ENCODE results near the gene SLC22A1.
"Not testable (repeated sequence)": the region's sequence is repeated elsewhere in the genome, so short reads cannot be mapped to it uniquely, and the experiment has no call there.

SLC22A1 gene

GRCh38 chr6:160121981-160122380 lies 366 bp downstream of the SLC22A1 start:
- no peak for DNase-seq

GRCh38 chr6:160122744-160123143 lies 1.1 kb downstream of the SLC22A1 start:
- DNase-seq = no peak

GRCh38 chr6:160124007-160124406 lies 2.4 kb downstream of the SLC22A1 start:
- DNase-seq = no peak

GRCh38 chr6:160124605-160125004 lies 3.0 kb downstream of the SLC22A1 start:
- no peak for DNase-seq

GRCh38 chr6:160125105-160125504 lies 3.5 kb downstream of the SLC22A1 start:
- DNase-seq = not testable (repeated sequence)

- no peak for DNase-seq
These were observed 5.9 kb downstream of the SLC22A1 start for GRCh38 chr6:160127270-160128124.

- DNase-seq = no peak
These were observed 6.6 kb downstream of the SLC22A1 start for GRCh38 chr6:160128125-160128683.

GRCh38 chr6:160128879-160129516 lies 7.4 kb downstream of the SLC22A1 start:
- DNase-seq = no peak

DNA sequence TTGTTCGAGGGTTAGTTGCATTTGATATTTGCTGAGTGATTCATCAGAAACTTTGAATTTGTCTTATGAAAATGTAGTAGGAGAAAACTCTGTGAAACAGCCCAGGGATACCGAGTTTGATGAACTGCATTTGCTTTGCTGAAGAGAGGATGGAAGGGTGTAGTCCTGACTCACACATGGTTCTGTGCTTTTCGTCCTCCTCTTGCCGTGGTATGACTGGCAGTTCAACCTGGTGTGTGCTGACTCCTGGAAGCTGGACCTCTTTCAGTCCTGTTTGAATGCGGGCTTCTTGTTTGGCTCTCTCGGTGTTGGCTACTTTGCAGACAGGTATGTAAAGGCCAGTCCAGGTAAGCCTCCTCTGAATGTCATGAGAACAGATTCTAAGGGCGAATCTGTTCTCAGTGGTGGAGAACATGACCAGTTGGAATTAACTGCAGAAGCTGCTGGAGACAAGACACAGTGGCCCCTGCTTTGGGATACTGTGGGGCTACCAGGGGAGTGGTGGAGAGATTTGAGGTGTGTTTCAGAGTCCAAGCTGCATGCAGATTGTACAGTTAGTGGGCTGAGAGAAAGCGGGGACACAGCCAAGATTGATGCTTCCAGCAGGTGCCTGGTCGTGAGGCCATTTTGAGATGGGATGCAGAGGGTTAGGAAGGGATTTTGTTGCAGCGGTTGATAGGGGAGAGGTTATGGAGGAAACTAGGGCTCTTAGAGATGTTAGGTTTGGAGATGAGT lies 8.4 kb downstream of the SLC22A1 start:
- no peak for DNase-seq

GRCh38 chr6:160130729-160131484 lies 9.3 kb downstream of the SLC22A1 start:
- no peak for DNase-seq

DNA sequence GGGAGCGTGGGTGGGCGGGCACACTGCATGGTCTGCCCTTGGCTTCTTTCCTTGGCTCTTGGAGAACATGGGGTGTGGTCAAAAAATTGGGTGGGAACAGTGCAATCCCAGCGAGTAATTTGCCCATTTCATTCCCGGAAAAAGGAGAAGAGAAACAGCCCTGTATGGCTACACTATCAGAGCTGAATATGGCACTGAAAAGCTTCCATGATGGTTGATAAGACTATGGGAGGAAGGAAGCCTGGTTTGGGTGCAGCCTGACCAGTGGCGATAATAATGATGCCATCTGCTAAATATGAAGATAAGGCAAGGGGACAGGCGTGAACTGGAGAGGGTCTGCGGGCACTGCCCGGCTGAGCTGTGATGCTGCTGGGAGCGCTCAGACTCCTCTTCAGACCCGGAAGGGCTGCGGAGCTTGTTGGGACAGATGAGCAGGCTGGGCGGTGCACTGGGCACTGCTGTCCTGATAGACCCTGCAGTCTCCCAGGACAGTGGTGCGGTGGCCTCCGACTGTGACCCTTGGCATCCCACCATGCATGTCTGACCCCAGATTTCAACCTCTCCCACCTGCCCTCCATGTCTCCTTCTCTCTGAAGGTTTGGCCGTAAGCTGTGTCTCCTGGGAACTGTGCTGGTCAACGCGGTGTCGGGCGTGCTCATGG lies 10.2 kb downstream of the SLC22A1 start:
- DNase-seq = no peak

- no peak for DNase-seq
These were observed 10.7 kb downstream of the SLC22A1 start for GRCh38 chr6:160132297-160132637.

DNA sequence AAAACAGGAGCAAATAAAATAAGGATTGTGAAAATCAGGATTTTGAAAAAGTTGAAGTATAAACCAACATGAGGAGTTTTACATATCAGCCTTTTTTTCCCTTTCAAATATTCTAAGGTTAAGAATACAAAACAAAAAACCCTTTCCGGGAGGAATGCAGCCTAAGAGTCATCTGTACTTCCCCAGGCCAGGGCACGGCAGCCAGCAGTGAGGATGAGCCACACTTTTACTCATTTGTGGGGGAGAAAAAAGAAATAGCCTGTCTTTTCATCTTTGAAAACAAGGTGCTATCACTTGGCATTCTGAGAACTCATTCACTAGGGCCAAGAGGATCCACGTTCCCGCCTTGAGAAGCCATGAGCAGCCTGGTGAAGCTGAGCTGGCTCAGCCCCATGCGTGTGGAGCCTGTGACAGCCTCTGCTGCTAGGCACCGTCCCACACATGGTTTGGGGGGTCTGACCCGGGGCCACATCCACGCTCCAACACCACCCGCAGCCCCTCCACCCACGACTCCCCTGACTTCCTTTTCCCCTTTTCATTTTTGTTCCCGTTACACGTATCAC lies 11.2 kb downstream of the SLC22A1 start:
- DNase-seq = no peak

GRCh38 chr6:160133441-160134336 lies 12.1 kb downstream of the SLC22A1 start:
- DNase-seq = no peak

- not testable (repeated sequence) for DNase-seq
These were observed 12.7 kb downstream of the SLC22A1 start for GRCh38 chr6:160134337-160134751.

DNA sequence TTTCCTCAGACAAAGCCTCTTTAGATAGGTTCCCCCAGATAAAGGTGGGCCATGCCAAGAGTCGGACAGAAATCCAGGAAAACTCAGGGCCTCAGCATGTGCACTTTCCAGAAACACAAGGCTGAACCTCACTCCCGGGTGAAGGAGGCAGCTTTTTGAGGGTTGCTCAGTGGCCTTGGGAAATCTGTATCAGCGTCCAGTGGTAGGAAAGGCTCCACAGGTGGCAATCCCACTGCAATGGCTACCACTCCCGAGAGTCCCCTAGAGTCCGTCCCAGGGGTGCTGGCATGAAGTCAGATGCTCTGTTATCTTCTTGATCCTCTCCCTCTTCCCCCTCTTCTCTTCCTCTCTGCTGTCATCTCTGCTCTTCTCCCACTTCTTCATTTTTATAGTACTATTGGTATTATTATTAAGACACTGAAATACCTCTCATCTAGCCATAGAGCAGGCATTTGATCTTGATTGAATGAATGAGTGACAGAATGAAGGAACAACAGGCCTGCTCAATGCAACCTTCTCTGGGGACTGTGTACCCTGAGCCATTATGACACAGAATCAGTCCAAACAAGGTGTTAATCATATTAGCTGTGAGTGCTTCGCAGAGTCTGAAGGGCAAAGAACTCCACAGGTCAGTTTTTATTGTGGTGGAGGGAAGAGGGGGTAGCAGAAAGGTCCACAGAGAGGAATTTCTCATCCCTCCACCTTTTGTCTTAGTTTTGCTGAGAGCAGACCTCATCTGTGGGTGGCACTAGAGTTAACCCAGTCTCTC lies 13.3 kb downstream of the SLC22A1 start:
- DNase-seq = no peak

DNA sequence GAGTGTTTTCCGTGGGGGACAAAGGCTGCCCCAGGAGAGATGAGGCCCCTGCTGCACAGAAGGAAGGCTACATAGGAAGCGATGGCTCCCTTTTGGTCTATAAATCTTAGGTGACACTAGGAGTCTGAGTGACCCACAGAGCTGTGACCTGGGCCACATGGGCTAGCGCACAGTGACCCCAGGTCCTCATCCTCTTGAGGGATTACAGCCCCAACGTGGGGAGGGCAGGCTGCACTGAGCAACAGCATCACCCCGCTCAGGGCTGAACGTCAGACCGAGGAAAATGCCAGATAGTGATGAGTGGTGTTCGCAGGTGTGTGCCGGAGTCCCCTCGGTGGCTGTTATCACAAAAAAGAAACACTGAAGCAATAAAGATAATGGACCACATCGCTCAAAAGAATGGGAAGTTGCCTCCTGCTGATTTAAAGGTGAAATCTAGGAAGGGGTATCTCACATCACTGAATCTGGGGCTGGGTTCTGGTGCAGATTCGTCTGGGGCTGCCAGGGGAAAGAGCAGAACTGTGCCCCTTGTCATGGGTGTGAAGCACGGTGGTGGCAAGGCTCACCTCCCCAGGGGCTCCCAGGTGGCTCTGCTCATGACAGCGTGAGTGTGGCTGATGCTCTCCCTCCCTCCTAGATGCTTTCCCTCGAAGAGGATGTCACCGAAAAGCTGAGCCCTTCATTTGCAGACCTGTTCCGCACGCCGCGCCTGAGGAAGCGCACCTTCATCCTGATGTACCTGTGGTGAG lies 14.5 kb downstream of the SLC22A1 start:
- no peak for DNase-seq

Data from nucleus accumbens (tissue), 56 donors.